Fibroblast of skin of scalp (primary cell): Measurements from ENCODE around the gene PTCHD4.

Source experiments
- DNase-seq: peaks from one replicate; pipeline ENCODE4 v3.0.0-alpha.2; 2013

Gene PTCHD4

GRCh38 chr6:48099713-48100587 is 11.0 kb downstream of the PTCHD4 start:
- DNase-seq: no peak

DNA sequence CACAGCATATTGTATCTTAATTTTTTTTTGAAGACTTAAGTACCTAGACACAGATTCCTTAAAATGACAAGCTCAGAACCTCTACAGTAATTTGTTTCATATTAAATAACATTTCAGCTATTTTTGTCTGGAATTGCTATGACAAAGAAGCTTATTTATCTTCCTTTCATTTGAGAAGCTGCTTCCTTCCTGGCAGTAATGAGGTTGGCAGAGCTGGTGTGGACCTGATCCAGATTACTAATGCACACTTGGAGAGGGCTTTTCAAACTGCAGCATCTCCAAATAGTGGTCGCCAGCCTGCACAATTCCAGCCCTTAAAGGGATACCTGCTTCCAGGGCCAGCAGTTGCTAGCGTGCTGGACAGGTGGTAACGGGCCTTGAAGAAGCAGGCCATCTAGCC is 12.1 kb downstream of the PTCHD4 start:
- DNase-seq: no peak

GRCh38 chr6:48092550-48093217 is 18.3 kb downstream of the PTCHD4 start:
- DNase-seq: no peak

GRCh38 chr6:48090546-48090945 is 20.5 kb downstream of the PTCHD4 start:
- no peak for DNase-seq

DNA sequence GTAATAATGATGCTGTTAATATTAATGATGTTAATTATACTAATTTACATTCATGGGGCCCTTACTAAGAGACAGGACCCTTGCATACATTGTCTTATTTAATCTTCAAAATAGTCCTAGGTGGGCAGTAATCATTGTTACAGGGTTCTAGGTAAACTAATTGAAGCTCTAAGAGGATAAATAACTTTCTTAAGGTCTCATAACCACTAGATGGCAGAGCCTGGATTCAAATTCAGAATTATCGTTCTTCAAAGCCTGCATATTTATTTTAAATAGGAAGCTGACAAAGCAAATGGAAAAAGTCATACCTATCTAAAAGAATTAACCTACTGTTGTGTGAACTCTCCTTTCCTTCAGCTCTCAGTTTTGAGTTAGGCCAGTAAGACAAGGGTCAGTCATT is 23.5 kb downstream of the PTCHD4 start:
- DNase-seq: no peak

- DNase-seq: no peak
These were observed 24.8 kb downstream of the PTCHD4 start for GRCh38 chr6:48086187-48086586.

GRCh38 chr6:48085131-48085741 is 25.8 kb downstream of the PTCHD4 start:
- no peak for DNase-seq

DNA sequence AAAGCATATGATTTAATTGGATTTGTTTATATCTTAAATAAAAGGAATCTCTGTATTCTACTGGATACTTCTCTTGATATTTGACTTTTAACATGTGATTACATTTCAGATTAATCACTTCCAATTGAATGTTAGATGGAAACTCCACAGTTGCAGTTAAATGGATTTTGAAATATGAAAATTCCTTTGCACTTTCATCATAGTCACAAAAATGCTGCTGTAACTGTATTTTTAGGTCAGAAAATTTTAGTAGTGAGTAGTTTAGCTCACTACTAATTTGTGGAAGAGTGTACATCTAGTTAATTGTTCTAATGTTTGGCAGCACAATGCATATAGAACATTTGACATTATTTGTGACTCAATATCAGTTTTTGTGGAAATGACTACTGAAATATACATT is 26.8 kb downstream of the PTCHD4 start:
- DNase-seq: no peak

DNA sequence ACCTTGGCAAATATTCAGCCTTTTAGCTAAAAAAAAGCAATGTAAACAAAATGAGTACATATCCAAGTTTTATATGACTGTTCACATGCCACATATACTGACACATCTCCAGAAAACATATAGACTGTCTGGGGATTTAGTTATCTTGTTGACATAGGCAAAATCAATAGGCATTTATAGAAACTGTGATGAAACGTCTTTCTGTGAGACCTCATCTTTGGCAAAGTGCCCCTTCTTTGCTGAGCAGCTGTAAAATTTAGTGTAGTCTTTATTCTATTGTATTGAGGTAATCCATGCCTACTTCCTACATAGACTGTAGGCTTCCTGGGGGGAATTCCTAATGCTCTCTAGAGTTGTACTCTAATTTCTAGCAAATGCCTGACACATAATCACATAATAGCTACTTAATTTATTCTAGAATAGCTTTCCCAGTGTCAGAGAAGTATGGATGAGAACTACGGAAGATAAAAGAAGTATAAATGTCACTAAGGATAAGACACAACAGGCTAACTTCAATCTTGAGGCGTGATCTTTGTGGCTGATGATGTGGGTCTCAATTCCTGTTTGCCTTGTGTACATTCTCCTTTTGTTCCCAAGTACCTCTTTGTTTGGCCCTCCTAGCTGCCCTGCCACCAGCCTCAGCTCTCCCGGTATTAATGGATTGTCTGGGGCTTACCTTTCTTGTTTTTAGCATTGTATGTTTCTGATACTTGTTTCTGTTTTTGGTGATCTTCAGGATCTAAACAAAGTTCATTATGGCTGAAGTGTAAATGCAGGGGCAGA is 30.6 kb downstream of the PTCHD4 start:
- peak; percentile 11 for DNase-seq

DNA sequence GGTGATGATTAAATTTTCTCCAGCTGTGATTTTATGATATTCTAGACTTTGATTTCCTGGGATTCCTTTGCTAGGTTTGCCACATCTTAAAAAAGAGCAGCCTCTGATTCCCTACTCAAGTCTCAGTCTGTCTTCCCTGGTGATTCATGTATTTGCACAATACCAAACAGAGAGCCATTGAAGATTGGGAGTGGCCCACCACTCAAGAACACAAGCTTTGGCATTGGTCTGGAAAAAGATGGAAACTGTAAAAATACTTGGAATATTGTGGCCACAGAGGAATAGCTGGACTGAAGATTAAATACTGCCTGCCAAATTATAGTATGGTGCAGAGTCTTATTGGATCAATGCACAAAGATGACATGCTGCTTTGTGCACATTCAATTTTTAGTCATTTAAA is 32.9 kb downstream of the PTCHD4 start:
- no peak for DNase-seq

DNA sequence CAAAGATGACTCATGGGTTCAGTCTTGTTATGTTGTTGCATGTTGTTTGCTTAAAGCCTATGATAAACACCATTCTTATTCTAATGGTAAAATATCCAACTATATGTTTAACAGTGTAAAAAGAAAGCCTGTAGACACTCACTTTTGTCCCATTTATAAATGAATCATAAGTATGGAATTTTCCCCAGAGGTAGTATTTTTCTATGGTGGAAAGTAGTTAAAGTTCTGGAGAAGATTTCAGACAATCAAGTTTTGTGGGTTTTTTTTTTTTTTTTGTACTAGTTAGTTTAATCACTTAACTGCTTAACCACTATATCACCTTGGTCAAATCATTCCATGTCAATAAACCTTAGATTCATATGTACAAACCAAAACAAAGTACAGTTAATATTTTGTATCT is 35.8 kb downstream of the PTCHD4 start:
- DNase-seq: no peak

DNA sequence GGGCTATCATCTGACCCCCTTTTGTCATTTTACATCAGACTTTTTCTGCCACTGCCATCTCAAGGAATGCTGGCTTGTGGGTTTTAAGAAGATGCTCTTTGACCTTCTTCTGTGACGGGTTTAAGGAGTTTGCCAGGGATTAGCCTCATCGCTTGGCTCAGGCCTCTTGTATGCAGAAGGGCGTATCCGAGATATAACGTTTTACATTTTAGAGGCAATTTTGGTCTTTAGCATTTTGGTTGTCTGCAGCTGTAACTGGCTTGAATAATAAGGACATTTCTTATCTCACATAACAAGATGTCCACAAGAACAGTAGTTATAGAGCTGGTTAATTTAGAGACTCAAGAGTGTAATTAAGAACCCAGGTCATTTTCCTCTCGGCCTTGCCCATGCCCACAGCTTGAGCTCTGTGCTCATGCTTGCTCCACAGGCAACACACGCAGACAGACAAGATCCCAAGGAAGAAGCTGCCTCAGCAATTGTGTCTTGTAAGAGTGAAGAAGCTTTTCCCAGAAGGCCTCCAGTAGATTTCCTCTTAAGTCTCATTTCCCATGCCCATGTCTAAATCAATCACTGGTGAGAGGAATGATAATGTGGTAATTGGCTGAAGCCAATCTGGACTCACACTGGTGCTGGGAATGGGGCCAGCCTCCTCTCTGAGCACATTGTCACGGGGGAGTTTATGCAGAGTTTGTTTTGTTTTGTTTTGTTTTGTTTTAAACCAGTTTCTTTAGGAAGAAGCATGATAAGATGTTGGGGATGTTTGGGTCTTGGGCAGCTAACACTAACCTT is 36.8 kb downstream of the PTCHD4 start:
- DNase-seq: no peak

- DNase-seq: no peak
These were observed 39.2 kb downstream of the PTCHD4 start for GRCh38 chr6:48071833-48072232.

- no peak for DNase-seq
These were observed 41.7 kb downstream of the PTCHD4 start for GRCh38 chr6:48069280-48069679.

DNA sequence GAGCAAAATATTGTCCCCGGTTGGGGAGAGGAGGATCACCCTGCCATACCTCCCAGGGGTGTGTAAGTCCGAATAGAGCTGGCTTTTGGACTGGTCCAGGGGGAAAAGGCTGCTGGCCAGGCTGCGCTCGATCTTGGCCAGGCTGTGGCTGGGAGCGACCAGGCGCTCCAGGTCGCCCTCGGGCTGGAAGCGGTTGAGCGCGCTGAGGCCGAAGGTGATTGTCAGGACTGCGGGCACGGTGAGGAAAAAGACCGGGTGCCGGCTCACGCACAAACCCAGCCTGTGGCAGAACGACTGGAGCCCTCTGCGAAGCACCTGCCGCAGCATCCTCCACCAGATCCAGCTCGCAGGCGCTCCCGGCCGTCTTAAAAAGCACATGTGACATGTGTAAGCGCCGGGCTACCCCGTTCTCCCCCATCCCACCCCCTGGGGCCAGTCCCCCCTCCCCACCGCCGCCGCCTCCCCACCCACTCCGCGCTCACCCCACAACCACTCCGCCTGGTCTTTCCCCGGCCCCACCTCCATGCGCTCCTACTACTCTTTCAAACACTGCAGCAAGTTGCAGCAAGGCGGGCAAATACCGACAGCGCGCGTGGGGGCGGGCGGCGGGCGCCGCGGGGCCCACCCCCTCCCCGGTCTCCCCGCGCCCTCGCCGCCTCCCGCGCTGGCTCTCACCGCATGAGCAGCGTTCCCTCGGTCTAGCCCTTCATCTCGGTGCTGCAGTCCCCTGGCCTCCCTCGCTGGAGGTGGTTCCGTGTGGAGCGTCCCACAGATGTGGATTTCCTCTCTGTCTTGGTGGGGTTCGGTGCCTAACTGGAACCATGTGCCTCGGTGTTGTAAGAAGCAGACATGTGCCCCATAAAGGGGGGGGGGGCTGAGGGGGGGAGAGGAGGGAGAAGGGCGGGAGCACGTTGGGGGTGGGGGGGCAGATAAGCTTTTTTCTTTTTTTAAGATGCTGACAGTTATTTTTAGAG is 42.4 kb downstream of the PTCHD4 start:
- no peak for DNase-seq

- no peak for DNase-seq
These were observed 43.1 kb downstream of the PTCHD4 start for GRCh38 chr6:48067886-48068277.

GRCh38 chr6:48067148-48067712 is 43.8 kb downstream of the PTCHD4 start:
- DNase-seq: no peak

GRCh38 chr6:48061265-48061990 is 49.6 kb downstream of the PTCHD4 start:
- DNase-seq: peak; percentile 5
